Measurements from ENCODE around the gene GPC5. TPM values are rescaled to one million over a fixed set of nuclear protein-coding genes. Genes with fewer than 3 reads are reported as not detected.

Gene GPC5
- total RNA-seq, 4 donors from 2014 or later: 0.47 TPM; not detected in 3

GRCh38 chr13:92354583-92354982, 956.2 kb downstream of the GPC5 start:
- TF ChIP-seq POLR2A (IDR thresholded peaks at IDR 0.05): no peak
- 82 to 83% methylated on average over 1 of the region's 1 CpG for WGBS, 2 donors (ENCODE audit: low coverage in 1 of 2)
- no peak overlapping the region for H3K27ac ChIP-seq
- no peak overlapping the region for H3K4me3 ChIP-seq
- no peaks in the 10 kb centered on the region for H3K27me3 ChIP-seq
- no peaks in the 10 kb centered on the region for H3K36me3 ChIP-seq
- no peak for ATAC-seq
- H3K4me1 ChIP-seq: no peaks in the 10 kb centered on the region
- peaks cover 0 to 7% (median 0%) of the 10 kb centered on the region in 3 donors for H3K9me3 ChIP-seq

- no peak for ATAC-seq
- no peak overlapping the region for H3K4me3 ChIP-seq
- no peaks in the 10 kb centered on the region for H3K36me3 ChIP-seq
- H3K9me3 ChIP-seq: peaks cover 0 to 7% (median 0%) of the 10 kb centered on the region in 3 donors
- TF ChIP-seq CTCF (IDR thresholded peaks at IDR 0.05): no peak
- no peak for TF ChIP-seq POLR2A (IDR thresholded peaks at IDR 0.05)
- no peak for TF ChIP-seq POLR2AphosphoS5 (IDR thresholded peaks at IDR 0.05)
- TF ChIP-seq EP300 (IDR thresholded peaks at IDR 0.05): no peak
- no peaks in the 10 kb centered on the region for H3K27me3 ChIP-seq
- H3K27ac ChIP-seq: no peak overlapping the region
- no peaks in the 10 kb centered on the region for H3K4me1 ChIP-seq
- WGBS, 2 donors (ENCODE audit: low coverage in 1 of 2): 42 to 50% methylated on average over 1 of the region's 1 CpG
Observed at GRCh38 chr13:92355213-92355612, 956.8 kb downstream of the GPC5 start.

GRCh38 chr13:92362717-92363116, 964.3 kb downstream of the GPC5 start:
- H3K36me3 ChIP-seq: no peaks in the 10 kb centered on the region
- 12% methylated on average over 2 of the region's 2 CpGs; no CpG with 5 or more reads in 1 of the 2 donors for WGBS, 2 donors (ENCODE audit: low coverage in 1 of 2)
- H3K27ac ChIP-seq: no peak overlapping the region
- no peaks in the 10 kb centered on the region for H3K4me1 ChIP-seq
- TF ChIP-seq EP300 (IDR thresholded peaks at IDR 0.05) (no peak), CTCF (IDR thresholded peaks at IDR 0.05) (no peak), POLR2A (IDR thresholded peaks at IDR 0.05) (no peak), POLR2AphosphoS5 (IDR thresholded peaks at IDR 0.05) (no peak)
- no peak overlapping the region for H3K4me3 ChIP-seq
- H3K27me3 ChIP-seq: no peaks in the 10 kb centered on the region
- H3K9me3 ChIP-seq: peaks cover 0 to 15% (median 0%) of the 10 kb centered on the region in 3 donors
- ATAC-seq: no peak

GRCh38 chr13:92365904-92366303, 967.5 kb downstream of the GPC5 start:
- TF ChIP-seq POLR2A (IDR thresholded peaks at IDR 0.05) (no peak), EP300 (IDR thresholded peaks at IDR 0.05) (no peak), POLR2AphosphoS5 (IDR thresholded peaks at IDR 0.05) (no peak), CTCF (IDR thresholded peaks at IDR 0.05) (no peak)
- H3K9me3 ChIP-seq: peaks cover 0 to 8% (median 0%) of the 10 kb centered on the region in 3 donors
- no peak for ATAC-seq
- no peak overlapping the region for H3K4me3 ChIP-seq
- no peaks in the 10 kb centered on the region for H3K4me1 ChIP-seq
- H3K27me3 ChIP-seq: no peaks in the 10 kb centered on the region
- no peak overlapping the region for H3K27ac ChIP-seq
- H3K36me3 ChIP-seq: no peaks in the 10 kb centered on the region

GRCh38 chr13:92377396-92377795, 979.0 kb downstream of the GPC5 start:
- H3K4me3 ChIP-seq: no peak overlapping the region
- no peak overlapping the region for H3K27ac ChIP-seq
- H3K9me3 ChIP-seq: no peaks in the 10 kb centered on the region
- H3K4me1 ChIP-seq: no peaks in the 10 kb centered on the region
- no peaks in the 10 kb centered on the region for H3K27me3 ChIP-seq
- H3K36me3 ChIP-seq: no peaks in the 10 kb centered on the region
- ATAC-seq: no peak
- TF ChIP-seq CTCF (IDR thresholded peaks at IDR 0.05) (no peak), EP300 (IDR thresholded peaks at IDR 0.05) (no peak), POLR2AphosphoS5 (IDR thresholded peaks at IDR 0.05) (no peak), POLR2A (IDR thresholded peaks at IDR 0.05) (no peak)
- WGBS, 2 donors (ENCODE audit: low coverage in 1 of 2): 81 to 94% methylated on average over 1 of the region's 1 CpG
